HG02840 (cell line): ENCODE measurements around the gene REM2.
A peak's percentile ranks its signal among the peaks of the same experiment; 100 is the strongest.
"Not testable (repeated sequence)": the region's sequence is repeated elsewhere in the genome, so short reads cannot be mapped to it uniquely, and the experiment has no call there.

Experiments
- ATAC-seq: cut with Tn5 transposase; IDR thresholded peaks from one replicate; pipeline ENCODE4 v1.9.1; 2021; ENCODE audit warnings: mild to moderate bottlenecking, moderate library complexity, moderate number of reproducible peaks; ENCODE audit not compliant: unreplicated experiment, low FRiP score

Gene REM2

DNA sequence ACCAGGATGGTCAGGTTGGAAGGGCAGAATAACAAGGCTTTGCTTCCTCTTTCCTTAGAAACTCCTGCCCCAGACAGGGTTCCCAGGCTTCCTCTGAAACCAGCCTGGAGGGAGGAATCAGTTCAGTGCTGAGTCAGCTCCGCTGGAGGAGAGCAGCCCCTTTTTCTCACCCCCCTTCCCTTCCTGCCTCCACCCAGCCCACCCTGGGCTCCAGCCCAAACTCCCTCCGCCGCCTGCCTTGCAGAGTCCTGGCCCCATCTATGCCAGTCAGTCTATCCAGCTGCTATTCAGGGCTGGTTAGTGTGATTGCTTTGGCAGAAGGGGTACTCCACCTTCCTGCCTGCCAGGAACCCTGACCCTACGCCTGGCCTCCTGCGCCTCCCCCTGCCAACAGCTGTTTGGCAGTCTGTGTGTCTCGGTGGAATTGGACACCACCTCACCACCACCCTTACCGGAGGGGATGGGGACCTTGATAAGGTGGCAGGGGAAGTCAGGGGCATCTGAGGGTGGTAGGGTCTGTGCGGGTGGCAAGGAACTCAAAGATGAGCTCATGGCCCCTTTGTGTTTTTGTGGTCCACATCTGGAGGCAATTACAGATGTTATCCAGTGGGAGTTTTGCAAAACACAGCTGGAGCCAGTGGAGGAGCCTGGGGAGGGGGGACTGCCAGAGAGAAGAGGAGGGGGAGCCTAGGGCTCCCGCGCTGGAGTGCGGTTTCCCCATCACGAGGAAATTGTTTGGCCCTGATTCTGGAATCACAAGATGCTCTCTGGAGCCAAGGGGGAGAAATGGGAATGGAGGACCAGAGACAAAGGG, 34.5 kb upstream of the REM2 start:
- ATAC-seq, result no peak

DNA sequence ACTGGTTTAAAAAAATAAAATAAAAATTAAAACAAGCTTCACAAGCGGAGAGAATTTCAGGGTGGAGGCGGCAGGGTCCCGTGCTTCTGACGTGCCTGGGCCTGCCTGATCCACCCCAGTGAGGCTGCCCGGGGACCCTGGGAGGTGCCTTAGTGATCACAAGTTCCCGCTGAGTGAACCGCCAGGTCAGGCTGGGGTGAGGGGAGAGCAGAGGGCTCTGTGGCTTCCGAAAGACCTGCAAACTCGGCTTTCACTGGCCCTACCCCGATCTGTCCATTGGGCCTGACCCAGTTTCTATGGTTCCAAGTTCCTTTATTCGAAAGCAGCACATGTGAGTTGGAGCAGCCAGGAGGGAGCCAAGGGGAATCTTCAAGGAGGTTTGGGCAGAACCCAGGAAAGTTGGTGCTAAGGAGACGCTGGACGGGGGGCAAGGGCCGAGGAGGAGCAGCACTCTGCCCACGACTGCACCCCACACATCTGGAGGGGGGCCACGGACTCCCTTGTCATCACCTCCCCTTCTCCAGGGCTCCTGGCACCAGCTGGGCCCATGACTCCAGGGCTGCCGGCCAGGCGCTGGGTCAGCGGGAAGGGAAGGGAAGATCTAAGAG, 33.7 kb upstream of the REM2 start:
- ATAC-seq, result no peak

DNA sequence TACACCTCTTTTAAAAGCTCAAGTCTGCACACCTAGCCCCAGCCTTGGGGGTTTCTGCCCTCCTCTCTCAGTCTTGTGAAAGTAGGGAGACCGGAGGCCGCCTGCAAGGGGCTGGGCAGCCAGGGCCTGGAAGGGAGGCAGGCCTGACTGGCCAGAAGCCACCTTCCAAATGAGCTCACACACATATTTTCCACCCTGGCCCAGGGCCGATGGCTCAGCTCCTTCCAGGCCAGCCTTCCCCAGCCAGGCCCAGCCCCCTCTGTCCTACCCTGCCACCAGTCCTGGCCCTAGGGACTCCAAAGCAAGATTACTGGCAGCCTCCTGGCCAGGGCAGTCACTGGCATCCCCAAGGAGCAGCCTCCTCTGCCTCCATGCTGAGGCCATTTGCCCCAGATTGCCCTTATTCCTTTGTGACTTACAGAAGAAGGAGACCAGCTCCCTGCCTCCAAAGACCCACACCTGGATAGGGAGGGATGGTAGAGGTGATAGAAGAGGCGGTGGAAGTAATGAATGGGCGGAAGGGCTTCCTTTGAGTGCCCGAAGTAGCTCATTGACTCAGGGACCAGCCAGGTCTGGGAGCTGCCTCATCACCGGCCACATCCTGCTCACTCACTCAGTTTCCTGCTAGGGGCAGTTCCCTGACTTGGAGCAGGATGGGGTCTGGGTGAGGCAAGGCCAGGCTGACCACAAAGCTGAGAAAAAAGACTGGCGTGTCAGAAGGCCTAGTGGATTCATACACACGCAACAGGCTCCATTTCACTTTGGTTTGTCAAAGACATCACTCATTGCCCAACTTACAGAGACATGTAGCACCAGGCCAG, 31.9 kb upstream of the REM2 start:
- no peak for ATAC-seq

DNA sequence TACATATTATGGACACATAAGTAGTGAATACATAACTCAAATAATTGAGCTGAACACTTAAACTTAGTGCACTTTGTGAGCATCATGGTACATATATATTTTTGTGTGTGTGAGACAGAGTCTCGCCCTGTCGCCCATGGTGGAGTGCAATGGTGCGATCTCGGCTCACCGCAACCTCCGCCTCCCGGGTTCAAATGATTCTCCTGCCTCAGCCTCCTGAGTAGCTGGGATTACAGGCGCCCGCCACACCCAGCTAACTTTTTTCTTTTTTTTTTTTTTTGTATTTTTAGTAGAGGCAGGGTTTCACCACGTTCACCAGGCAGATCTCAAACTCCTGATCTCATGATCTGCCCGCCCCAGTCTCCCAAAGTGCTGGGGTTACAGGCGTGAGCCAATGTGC, 30.8 kb upstream of the REM2 start:
- not testable (repeated sequence) for ATAC-seq

DNA sequence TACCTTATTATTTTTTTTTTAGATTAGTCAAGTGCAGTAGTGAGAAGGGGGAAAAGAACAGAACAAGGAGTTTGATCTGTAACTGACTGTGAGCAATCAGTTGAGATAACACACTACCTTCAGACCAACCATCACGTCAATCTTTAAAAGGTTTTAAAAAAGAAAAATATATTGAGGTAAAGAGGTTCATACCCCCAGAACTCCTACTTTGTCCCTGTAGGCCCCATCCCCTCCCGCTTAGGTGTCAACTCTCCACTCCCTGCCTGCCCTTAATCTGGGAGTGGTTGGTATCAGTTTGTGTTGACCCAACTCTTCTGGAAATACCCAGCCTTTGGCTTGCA, 30.5 kb upstream of the REM2 start:
- no peak for ATAC-seq

DNA sequence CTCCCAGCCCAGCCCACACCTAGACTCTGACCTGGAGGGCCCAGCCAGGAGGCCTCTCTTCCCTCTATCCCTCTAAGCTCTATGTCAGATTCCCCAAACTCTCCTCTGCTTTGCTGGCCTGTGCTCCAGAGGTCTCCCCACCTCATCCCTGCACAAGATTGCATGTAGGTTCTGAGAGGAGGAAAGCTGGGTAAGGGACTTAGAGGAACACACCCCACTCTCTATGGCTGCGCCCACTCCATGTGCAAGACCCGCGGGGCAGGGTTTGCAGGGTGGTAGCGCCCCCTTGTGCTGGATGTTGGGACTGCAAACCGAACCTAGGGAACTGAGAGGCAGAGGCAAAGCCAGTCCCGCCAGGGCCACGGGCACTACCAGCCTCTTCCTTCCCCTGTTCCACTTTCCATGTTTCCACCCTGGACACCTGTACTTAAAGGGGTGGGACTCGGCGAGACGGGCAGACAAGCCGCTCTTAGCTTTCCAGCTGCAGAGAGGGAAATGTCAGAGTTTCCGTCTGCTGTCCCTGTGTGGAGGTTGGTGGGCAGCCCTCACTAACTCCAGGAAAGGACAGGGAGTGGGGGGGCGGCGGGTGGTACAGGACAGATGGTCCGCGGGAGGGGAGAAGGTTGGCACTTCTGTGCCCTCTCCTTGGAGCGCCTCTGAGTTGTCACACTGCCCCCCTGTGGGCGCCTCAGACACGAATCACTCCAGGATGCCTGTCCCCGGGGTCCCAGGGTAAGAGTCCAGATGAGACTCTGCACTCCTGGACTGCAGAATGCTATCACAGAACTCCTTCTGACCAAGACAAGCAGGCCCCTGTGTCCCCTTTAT, 29.9 kb upstream of the REM2 start:
- no peak for ATAC-seq

DNA sequence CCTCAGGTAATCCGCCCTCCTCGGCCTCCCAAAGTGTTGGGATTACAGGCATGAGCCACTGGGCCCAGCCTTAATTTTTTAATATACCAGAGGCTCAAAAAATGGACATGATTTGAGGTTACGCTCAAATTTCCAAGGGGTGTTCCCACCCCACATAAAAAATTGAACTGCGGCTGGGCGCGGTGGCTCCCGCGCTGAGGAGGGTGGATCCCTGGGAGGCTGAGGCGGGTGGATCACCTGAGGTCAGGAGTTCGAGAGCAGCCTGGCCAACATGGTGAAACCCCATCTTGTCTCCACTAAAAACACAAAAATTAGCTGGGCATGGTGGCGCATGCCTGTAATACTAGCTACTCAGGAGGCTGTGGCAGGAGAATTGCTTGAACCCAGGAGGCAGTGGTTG, 28.7 kb upstream of the REM2 start:
- not testable (repeated sequence) for ATAC-seq

DNA sequence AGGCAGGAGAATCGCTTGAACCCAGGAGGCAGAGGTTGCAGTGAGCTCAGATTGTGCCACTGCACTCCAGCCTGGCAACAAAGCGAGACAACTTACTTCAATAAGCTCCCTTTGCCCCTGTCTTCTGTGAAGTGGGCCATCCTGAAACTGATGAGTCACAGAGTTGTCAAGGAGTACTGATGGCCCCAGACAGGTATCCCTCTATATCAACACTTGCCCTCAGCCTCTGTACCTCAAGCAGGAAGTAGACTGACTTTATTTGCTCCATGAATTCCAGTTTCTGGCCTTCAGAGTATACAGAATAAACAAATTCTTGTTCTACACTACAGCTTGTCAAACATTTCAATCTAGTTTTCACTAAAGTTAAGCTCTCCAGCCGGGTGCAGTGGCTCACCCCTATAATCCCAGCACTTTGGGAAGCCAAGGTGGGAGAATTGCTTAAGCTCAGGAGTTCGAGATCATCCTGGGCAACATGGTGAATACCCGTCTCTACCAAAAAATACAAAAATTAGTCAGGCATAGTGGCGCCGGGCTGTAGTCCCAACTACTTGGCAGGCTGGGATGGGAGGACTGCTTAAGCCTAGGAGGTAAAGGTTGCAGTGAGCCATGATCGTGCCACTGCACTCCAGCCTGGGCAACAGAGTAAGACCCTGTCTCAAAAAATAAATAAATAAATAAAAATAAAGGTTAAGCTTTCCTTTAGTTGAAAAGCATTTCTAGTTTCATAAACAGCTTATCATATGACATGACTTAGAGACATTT, 27.9 kb upstream of the REM2 start:
- no peak for ATAC-seq

DNA sequence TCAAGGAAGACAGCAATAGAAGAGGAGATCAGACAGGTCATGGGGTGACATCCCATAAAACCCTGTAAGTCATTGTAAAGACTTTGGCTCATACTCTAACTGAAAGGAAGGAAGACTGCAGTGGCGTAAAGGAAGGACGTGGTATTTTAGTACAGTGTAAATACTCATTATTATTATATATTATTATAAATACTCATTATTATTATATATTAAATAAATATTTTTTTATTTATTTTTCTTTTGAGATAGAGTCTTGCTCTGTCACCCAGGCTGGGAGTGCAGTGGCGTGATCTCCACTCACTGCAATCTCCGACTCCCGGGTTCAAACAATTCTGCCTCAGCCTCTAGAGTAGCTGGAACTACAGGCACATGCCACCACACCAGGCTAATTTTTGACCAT, 26.6 kb upstream of the REM2 start:
- ATAC-seq, result no peak

DNA sequence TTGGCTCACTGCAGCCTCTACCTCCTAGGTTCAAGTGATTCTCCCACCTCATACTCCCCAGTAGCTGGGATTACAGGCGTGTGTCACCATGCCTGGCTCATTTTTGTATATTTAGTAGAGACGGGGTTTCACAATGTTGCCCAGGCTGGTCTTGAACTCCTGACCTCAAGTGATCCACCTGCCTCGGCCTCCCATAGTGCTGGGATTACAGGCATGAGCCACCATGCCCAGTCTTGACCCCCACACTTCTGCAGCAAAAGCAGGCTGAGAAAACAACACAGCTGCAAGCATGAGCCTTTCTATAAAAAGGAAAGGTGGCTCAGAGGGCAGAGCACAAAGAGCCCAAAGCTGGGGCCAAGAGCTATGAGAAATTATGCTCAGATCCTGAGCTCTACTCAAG, 22.6 kb upstream of the REM2 start:
- ATAC-seq, result not testable (repeated sequence)

DNA sequence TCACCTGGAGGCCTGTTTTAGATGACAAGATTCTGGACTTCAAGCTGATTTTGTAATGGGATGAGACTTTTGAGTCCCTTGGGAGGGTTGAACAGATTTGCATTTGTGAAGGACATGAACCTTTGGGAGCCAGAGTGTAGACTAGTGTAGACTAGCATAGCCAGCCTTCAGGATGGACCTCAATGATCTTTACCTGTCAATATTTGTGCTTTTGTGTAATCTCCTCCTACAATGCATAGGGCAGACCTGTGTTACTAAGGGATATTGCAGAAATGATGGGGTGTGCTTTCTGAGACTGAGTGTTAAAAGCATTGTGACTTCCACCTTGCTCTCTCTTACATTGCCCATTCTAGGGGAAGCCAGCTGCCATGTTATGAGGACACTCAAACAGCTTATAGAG, 21.4 kb upstream of the REM2 start:
- no peak for ATAC-seq

DNA sequence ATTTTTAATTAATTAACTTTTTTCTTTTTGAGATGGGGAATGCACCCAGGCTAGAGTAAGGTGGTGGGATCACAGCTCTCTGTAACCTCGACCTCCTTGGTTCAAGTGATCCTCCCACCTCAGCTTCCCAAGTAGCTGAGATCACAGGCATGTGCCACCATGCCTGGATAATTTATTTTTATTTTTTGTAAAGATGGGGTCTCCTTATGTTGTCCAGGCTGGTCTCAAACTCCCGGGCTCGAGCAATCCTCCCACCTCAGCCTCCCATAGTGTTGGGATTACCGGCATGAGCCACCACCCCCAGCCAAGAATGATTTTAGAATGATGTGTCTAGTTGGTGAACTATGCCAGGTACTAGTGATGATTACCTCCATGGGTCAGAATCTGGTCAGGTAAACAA, 18.0 kb upstream of the REM2 start:
- no peak for ATAC-seq

DNA sequence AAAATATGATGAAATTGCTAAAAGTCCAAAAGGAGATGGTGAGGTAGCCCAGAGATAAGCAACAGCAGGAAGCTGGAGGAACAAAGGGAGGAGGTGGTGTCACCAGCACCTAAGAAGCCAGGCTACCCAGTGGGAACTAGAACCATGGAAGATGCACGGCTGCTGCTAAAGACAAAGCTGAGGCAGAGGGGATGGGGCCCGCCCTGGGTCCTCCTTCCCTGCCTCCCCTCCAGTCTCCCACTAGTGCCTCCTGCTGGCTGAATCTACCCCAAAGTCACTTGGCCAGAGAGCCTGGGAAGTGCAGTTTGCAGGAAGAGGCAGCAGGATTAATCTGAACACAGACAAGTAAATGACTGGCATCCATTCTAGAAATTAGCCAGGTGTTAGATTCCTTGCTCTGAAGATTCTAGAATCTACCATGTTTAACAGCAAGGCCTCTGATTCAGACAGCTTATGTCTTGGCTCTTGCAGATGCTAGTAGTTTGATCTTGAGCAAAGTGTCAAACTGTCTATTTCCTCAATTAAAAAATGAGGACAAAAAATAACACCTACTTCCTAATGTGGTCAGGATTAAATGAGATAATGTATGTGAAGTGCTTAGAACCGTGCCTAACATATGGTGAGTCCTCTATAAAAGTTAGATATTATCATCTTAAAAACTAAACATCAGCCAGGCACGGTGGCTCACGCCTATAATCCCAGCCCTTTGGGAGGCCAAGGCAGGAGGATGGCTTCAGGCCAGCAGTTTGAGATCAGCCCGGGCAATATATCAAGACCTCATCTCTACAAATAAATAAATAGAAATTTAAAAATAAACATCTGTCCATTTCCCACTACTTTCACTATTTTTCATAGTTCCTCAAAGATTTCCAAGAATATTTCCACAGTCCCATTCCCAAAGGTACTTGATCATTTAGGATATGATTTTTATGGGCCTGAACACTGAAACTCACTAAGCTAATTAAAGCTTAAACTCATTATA, 17.3 kb upstream of the REM2 start:
- no peak for ATAC-seq

DNA sequence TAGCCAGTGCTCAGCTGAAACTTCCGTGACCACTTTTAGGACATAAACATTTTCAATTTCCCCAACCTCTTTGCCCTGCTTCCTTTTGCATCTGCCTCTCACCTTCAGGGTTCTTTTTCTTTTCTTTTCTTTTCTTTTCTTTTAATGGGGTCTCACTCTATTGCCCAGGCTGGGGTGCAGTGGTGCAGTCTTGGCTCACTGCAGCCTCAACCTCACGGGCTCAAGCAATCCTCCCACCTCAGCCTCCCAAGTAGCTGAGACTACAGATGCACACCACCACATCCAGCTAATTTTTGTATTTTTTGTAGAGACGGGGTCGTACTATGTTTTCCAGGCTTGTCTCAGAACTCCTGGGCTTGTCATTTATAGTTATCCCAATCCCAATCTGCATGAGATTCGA, 16.1 kb upstream of the REM2 start:
- no peak for ATAC-seq

DNA sequence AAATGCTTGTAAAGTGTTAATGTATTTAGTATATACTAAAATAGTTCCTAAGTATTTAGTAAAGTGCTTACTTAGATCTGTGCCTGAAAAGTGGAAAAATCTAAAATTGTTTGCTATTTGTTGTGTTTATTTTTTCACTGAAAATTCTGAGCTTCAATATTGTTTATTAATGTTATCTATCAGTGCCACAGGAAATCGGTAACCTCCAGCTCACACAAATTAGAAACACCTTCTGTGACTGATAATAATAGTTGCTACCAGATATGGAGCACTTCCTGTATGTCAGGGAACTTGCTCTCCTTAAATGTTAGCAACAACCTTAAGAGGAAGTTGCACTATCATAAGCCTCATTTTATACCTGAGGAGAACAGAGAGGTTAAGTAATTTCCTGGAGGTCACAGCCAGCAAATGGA, 12.2 kb upstream of the REM2 start:
- peak; percentile 27 for ATAC-seq

DNA sequence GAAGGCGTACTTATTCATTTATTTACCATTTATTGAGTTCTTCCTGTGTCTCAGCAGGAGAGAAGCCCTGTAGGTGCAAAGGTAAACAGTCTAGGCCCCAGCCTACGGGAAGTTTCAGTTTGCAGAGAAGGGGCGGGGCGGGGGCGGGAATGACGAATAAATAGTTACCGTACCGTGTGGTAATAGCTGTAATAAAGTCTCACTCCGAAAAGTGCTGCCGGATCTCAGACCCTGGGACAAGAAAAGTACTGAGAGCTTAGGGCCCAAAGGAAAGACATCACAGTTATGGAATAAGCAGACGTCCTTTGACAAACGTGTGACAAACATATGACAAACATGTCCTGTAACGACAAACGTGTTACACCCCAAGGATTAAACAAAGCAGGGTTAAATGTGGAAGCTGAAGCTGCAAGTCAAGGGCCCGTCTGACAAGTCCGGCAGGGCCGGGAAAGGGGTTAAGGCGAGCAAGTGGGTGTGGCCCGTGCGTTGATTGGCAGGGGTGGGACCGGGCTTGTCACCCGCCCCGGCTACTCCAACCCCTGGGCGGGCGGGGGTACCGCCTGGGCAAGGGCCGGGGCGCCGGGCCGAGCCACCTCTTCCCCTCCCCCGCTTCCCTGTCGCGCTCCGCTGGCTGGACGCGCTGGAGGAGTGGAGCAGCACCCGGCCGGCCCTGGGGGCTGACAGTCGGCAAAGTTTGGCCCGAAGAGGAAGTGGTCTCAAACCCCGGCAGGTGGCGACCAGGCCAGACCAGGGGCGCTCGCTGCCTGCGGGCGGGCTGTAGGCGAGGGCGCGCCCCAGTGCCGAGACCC, 11.6 kb upstream of the REM2 start, which contains the start of gene LRP10:
Gene LRP10, plus strand, starts transcription at position 517 of the 809 bp plus-strand sequence. CDS start 564 bp downstream, outside the sequence.
- ATAC-seq, result peak; percentile 74

DNA sequence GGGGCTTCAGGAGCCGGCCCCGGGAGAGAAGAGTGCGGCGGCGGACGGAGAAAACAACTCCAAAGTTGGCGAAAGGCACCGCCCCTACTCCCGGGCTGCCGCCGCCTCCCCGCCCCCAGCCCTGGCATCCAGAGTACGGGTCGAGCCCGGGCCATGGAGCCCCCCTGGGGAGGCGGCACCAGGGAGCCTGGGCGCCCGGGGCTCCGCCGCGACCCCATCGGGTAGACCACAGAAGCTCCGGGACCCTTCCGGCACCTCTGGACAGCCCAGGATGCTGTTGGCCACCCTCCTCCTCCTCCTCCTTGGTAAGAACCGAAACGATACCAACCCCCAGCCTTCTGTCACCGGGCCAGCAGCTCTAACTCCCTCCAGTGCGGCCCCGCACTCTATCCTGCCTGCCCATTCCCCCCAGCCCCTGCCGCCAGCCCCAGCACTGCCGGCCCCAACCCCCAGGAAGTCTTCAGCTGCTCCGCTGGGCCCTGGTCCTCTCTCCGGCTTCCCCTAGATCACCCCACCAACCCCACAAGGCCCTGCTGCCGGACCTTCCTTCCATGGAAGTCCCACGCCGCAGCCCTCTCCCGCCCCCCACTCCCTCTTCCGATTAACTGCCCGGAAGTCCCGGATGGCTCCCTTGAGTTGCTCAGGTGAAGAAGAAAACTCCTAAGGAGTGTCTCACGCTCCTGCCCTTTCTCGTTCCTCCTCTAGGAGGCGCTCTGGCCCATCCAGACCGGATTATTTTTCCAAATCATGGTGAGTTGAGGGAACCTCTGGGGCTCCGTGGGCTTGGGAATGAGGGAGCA, 10.8 kb upstream of the REM2 start:
- ATAC-seq, result peak; percentile 30
